ENCODE results near the gene CHKA.

CHKA gene

GRCh38 chr11:68011051-68011943 lies 109.9 kb downstream of the CHKA start:
- TF ChIP-seq USF1 (IDR thresholded peaks at IDR 0.05) (no peak), FOXM1 (IDR thresholded peaks at IDR 0.05; ENCODE audit: borderline replicate concordance, low read depth) (no peak), YY1 (IDR thresholded peaks at IDR 0.05; ENCODE audit: low read depth) (0 out of 2 replicates have a peak, but pooled peaks have one; percentile 35), MAX (IDR thresholded peaks at IDR 0.05) (no peak), NFIC (IDR thresholded peaks at IDR 0.05) (no peak)

- no peak for TF ChIP-seq REST (IDR thresholded peaks at IDR 0.05; ENCODE audit: low read depth)
- peak; percentile 64 for TF ChIP-seq TAF1 (IDR thresholded peaks at IDR 0.05; ENCODE audit: low read depth)
- no peak for TF ChIP-seq CREB1 (IDR thresholded peaks at IDR 0.05; ENCODE audit: low read depth)
- peak; percentile 64 for TF ChIP-seq TEAD4 (IDR thresholded peaks at IDR 0.05)
- peak; percentile 70 for TF ChIP-seq CEBPB (IDR thresholded peaks at IDR 0.05)
- TF ChIP-seq TCF12 (IDR thresholded peaks at IDR 0.05; ENCODE audit: low read depth) = peak; percentile 86
- TF ChIP-seq NFIC (IDR thresholded peaks at IDR 0.05) = peak; percentile 93
- 0 out of 2 replicates have a peak, but pooled peaks have one; percentile 2 for TF ChIP-seq RAD21 (IDR thresholded peaks at IDR 0.05; ENCODE audit: low read depth)
- peak; percentile 64; the same call in 1 of the 2 replicates for TF ChIP-seq FOXM1 (IDR thresholded peaks at IDR 0.05; ENCODE audit: borderline replicate concordance, low read depth)
- no peak for TF ChIP-seq YY1 (IDR thresholded peaks at IDR 0.05; ENCODE audit: low read depth)
- peak; percentile 74 for TF ChIP-seq ZBTB7A (IDR thresholded peaks at IDR 0.05; ENCODE audit: low read depth)
- TF ChIP-seq MAX (IDR thresholded peaks at IDR 0.05) = peak; percentile 94
- TF ChIP-seq EGR1 (IDR thresholded peaks at IDR 0.05) = peak; percentile 37; the same call in 1 of the 2 replicates
- 0 out of 2 replicates have a peak, but pooled peaks have one; percentile 17 for TF ChIP-seq USF1 (IDR thresholded peaks at IDR 0.05)
- TF ChIP-seq EP300 (IDR thresholded peaks at IDR 0.05; ENCODE audit: borderline replicate concordance) = peak; percentile 80
Measured at GRCh38 chr11:68010090-68011041, 110.8 kb downstream of the CHKA start, which contains the start of gene ALDH3B1. Gene ALDH3B1, plus strand, starts transcription at chr11:68010327. Its CDS starts 4,971 bp downstream, at chr11:68015298.

GRCh38 chr11:68009391-68010089 lies 111.6 kb downstream of the CHKA start:
- TF ChIP-seq TAF1 (IDR thresholded peaks at IDR 0.05; ENCODE audit: low read depth) (no peak), RAD21 (IDR thresholded peaks at IDR 0.05; ENCODE audit: low read depth) (peak; percentile 63)

- no peak for TF ChIP-seq TCF12 (IDR thresholded peaks at IDR 0.05; ENCODE audit: low read depth)
- TF ChIP-seq FOXM1 (IDR thresholded peaks at IDR 0.05; ENCODE audit: borderline replicate concordance, low read depth) = no peak
- no peak for TF ChIP-seq YY1 (IDR thresholded peaks at IDR 0.05; ENCODE audit: low read depth)
- no peak for TF ChIP-seq RAD21 (IDR thresholded peaks at IDR 0.05; ENCODE audit: low read depth)
- peak; percentile 91 for TF ChIP-seq USF1 (IDR thresholded peaks at IDR 0.05)
- TF ChIP-seq MAX (IDR thresholded peaks at IDR 0.05) = 0 out of 2 replicates have a peak, but pooled peaks have one; percentile 31
- TF ChIP-seq TAF1 (IDR thresholded peaks at IDR 0.05; ENCODE audit: low read depth) = no peak
- no peak for TF ChIP-seq EP300 (IDR thresholded peaks at IDR 0.05; ENCODE audit: borderline replicate concordance)
- TF ChIP-seq NFIC (IDR thresholded peaks at IDR 0.05) = peak; percentile 69
- TF ChIP-seq EGR1 (IDR thresholded peaks at IDR 0.05) = no peak
Measured at GRCh38 chr11:68008381-68009337, 112.5 kb downstream of the CHKA start.
